ENCODE results near the gene TRIM66. TPM values are rescaled to one million over a fixed set of nuclear protein-coding genes. Genes with fewer than 3 reads are reported as not detected.

Gene TRIM66
- total RNA-seq, 4 donors from 2014 or later: 12.1 to 34.2 (median 19.8) TPM

- no peak overlapping the region for H3K4me3 ChIP-seq
- H3K27me3 ChIP-seq: no peaks in the 10 kb centered on the region
- DNase-seq: no peak
- no peaks in the 10 kb centered on the region for H3K9me3 ChIP-seq
- H3K36me3 ChIP-seq: peaks cover 0 to 43% (median 0%) of the 10 kb centered on the region in 3 donors
- no peaks in the 10 kb centered on the region for H3K4me1 ChIP-seq
- TF ChIP-seq POLR2A (IDR thresholded peaks at IDR 0.05) (no peak), CTCF (IDR thresholded peaks at IDR 0.05) (no peak)
- H3K27ac ChIP-seq: no peak overlapping the region
Observed at GRCh38 chr11:8617063-8617462, 65.4 kb downstream of the TRIM66 start.

GRCh38 chr11:8615291-8616032, 67.0 kb downstream of the TRIM66 start:
- Histone ChIP-seq H3K9me3 (no peaks in the 10 kb centered on the region), H3K4me1 (no peaks in the 10 kb centered on the region), H3K4me3 (no peak overlapping the region), H3K27me3 (no peaks in the 10 kb centered on the region), H3K36me3 (peaks cover 0 to 28% (median 0%) of the 10 kb centered on the region in 3 donors), H3K27ac (no peak overlapping the region)
- no peak for TF ChIP-seq CTCF (IDR thresholded peaks at IDR 0.05)
- no peak for DNase-seq

GRCh38 chr11:8614497-8614896, 68.0 kb downstream of the TRIM66 start:
- Histone ChIP-seq H3K4me3 (no peak overlapping the region), H3K4me1 (no peaks in the 10 kb centered on the region), H3K27ac (no peak overlapping the region), H3K27me3 (no peaks in the 10 kb centered on the region), H3K9me3 (no peaks in the 10 kb centered on the region), H3K36me3 (peaks cover 0 to 26% (median 0%) of the 10 kb centered on the region in 3 donors)
- TF ChIP-seq CTCF (IDR thresholded peaks at IDR 0.05) (no peak), POLR2A (IDR thresholded peaks at IDR 0.05) (no peak)
- DNase-seq: no peak

- Histone ChIP-seq H3K9me3 (no peaks in the 10 kb centered on the region), H3K4me3 (no peak overlapping the region), H3K4me1 (no peaks in the 10 kb centered on the region), H3K36me3 (peaks cover 0 to 15% (median 0%) of the 10 kb centered on the region in 3 donors), H3K27ac (no peak overlapping the region), H3K27me3 (no peaks in the 10 kb centered on the region)
- no peak for TF ChIP-seq CTCF (IDR thresholded peaks at IDR 0.05)
- TF ChIP-seq POLR2A (IDR thresholded peaks at IDR 0.05): no peak
- no peak for DNase-seq
Observed at GRCh38 chr11:8613036-8613435, 69.4 kb downstream of the TRIM66 start.

GRCh38 chr11:8612522-8612921, 69.9 kb downstream of the TRIM66 start:
- no peaks in the 10 kb centered on the region for H3K9me3 ChIP-seq
- H3K4me3 ChIP-seq: no peak overlapping the region
- no peaks in the 10 kb centered on the region for H3K27me3 ChIP-seq
- TF ChIP-seq CTCF (IDR thresholded peaks at IDR 0.05) (no peak), POLR2A (IDR thresholded peaks at IDR 0.05) (no peak)
- DNase-seq: no peak
- peaks cover 0 to 11% (median 0%) of the 10 kb centered on the region in 3 donors for H3K36me3 ChIP-seq
- no peaks in the 10 kb centered on the region for H3K4me1 ChIP-seq
- H3K27ac ChIP-seq: no peak overlapping the region

Measured in Peyer's patch (tissue), 4 donors.